HCT116 (cell line): ENCODE measurements around the gene SLC34A1. TPM values are rescaled to one million over a fixed set of nuclear protein-coding genes. Genes with fewer than 3 reads are reported as not detected.

Source experiments
- ATAC-seq: fragments of 200-7000 bp; cut with Tn5 transposase; 2 replicates; pipeline ENCODE4 v1.9.1; 2020; ENCODE audit warnings: mild to moderate bottlenecking, moderate library complexity
- BruUV-seq: library from RNA; stranded (reverse); fragments of 400-500 nt; replicated peaks from 2 replicates; lab custom pipeline; 2021; lab: Mats Ljungman, UMichigan
- CTCF ChIA-PET: fragments of 300-600 bp; sonication (Branson Sonifier 250); formaldehyde crosslinking; loops from one replicate; lab custom pipeline; 2021; ENCODE audit warnings: antibody characterized with exemption; lab: Charles Lee
- POLR2A ChIA-PET: fragments of 300-600, 350-600 bp; sonication (Branson Sonifier 250); formaldehyde crosslinking; loops from one replicate; lab custom pipeline; 2021; ENCODE audit warnings: antibody characterized with exemption; lab: Charles Lee
- RAD21 ChIA-PET, 2 experiments: fragments of 300-600 bp; sonication (Branson Sonifier 250); formaldehyde crosslinking; loops; one replicate each; lab custom pipeline; 2023; ENCODE audit warnings: low total read pairs in 2 of 2; ENCODE audit not compliant: uncharacterized antibody in 2 of 2, unreplicated experiment in 2 of 2, low non-redundant PET in 1 of 2; lab: Charles Lee
- DNase-seq: peaks from one replicate; pipeline ENCODE4 v3.0.0-alpha.2; 2010; ENCODE audit warnings: low read depth, low spot score
- H2AFZ ChIP-seq: fragments of 200-600 bp; shearing (Covaris generic), sonication (generic); 2 replicates; pipeline ENCODE4 v1.6.1; 2017; ENCODE audit warnings: low read depth, mixed run types, mixed read lengths, antibody characterized with exemption, low read length; ENCODE audit not compliant: poor library complexity, severe bottlenecking
- H3K27ac ChIP-seq: 2 replicates; pipeline ENCODE4 v1.5.1; 2012; ENCODE audit warnings: low read depth, low read length
- H3K27me3 ChIP-seq: fragments of 200-600 bp; sonication (generic); 2 replicates; pipeline ENCODE4 v1.6.1; 2016; ENCODE audit warnings: mixed run types, low read length, mixed read lengths; ENCODE audit not compliant: insufficient read depth
- H3K36me3 ChIP-seq, 2 experiments: fragments of 200-500 bp in 1 of 2; fragments of 200-600 bp in 1 of 2; sonication (Bioruptor generic) in 1 of 2; sonication (generic) in 1 of 2; 2 replicates each; pipeline versions ENCODE4 v1.5.1 to v1.6.1; 2014 to 2016; ENCODE audit warnings: low read length in 2 of 2, inconsistent platforms in 1 of 2, mixed read lengths in 1 of 2, mixed run types in 1 of 2; ENCODE audit not compliant: insufficient read depth in 2 of 2, control insufficient read depth in 1 of 2
- H3K4me1 ChIP-seq, 2 experiments: fragments of 200-600 bp in 1 of 2; sonication (generic) in 1 of 2; 2 replicates each; pipeline versions ENCODE4 v1.5.1 to v1.6.1; 2012 to 2017; ENCODE audit warnings: low read length in 2 of 2, inconsistent platforms in 1 of 2, mild to moderate bottlenecking in 1 of 2, mixed read lengths in 1 of 2, mixed run types in 1 of 2, moderate library complexity in 1 of 2; ENCODE audit not compliant: insufficient read depth in 2 of 2, control insufficient read depth in 1 of 2
- H3K4me2 ChIP-seq: fragments of 200-600 bp; sonication (generic); 2 replicates; pipeline ENCODE4 v1.6.1; 2017; ENCODE audit warnings: mixed run types, low read length, mixed read lengths
- H3K4me3 ChIP-seq, 2 experiments: fragments of 200-600 bp in 1 of 2; sonication (generic) in 1 of 2; replicated peaks in 1 of 2; 2 replicates each; pipeline ENCODE4 v1.5.1; 2011 to 2016; ENCODE audit warnings: low read length in 2 of 2, control low read depth in 1 of 2, low read depth in 1 of 2, mild to moderate bottlenecking in 1 of 2, mixed read lengths in 1 of 2, mixed run types in 1 of 2
- H3K79me2 ChIP-seq: fragments of 200-600 bp; sonication (generic); 2 replicates; pipeline ENCODE4 v1.6.1; 2017; ENCODE audit warnings: mild to moderate bottlenecking, mixed run types, low read length, moderate library complexity, mixed read lengths; ENCODE audit not compliant: insufficient read depth
- H3K9ac ChIP-seq: fragments of 200-600 bp; sonication (generic); 2 replicates; pipeline ENCODE4 v1.6.1; 2016; ENCODE audit warnings: low read length, mixed read lengths
- H3K9me2 ChIP-seq: fragments of 200-600 bp; sonication (generic), shearing (Covaris generic); 2 replicates; pipeline ENCODE4 v1.6.1; 2017; ENCODE audit warnings: mixed run types, mild to moderate bottlenecking, moderate library complexity; ENCODE audit not compliant: insufficient read depth
- H3K9me3 ChIP-seq, 2 experiments: fragments of 200-500 bp in 1 of 2; fragments of 200-600 bp in 1 of 2; sonication (Bioruptor generic) in 1 of 2; sonication (generic) in 1 of 2; 2 replicates each; pipeline ENCODE4 v1.6.1; 2014 to 2017; ENCODE audit warnings: low read length in 2 of 2, mixed read lengths in 2 of 2, inconsistent platforms in 1 of 2, low read depth in 1 of 2, mild to moderate bottlenecking in 1 of 2, mixed run types in 1 of 2, moderate library complexity in 1 of 2; ENCODE audit not compliant: control insufficient read depth in 1 of 2, insufficient read depth in 1 of 2
- H4K20me1 ChIP-seq: fragments of 200-600 bp; sonication (generic), shearing (Covaris generic); 2 replicates; pipeline ENCODE4 v1.6.1; 2017; ENCODE audit warnings: mixed run types, mild to moderate bottlenecking, moderate library complexity; ENCODE audit not compliant: insufficient read depth
- CEBPB ChIP-seq: IDR thresholded peaks from 2 replicates; pipeline ENCODE4 v1.6.1; 2012; ENCODE audit warnings: low read depth
- ELF1 ChIP-seq: IDR thresholded peaks from 2 replicates; pipeline ENCODE4 v1.6.1; 2012; ENCODE audit warnings: low read depth, borderline replicate concordance
- FOSL1 ChIP-seq: IDR thresholded peaks from 2 replicates; pipeline ENCODE4 v1.6.1; 2012; ENCODE audit warnings: low read depth
- JUND ChIP-seq: IDR thresholded peaks from 2 replicates; pipeline ENCODE4 v1.6.1; 2012
- POLR2A ChIP-seq: IDR thresholded peaks from 2 replicates; pipeline ENCODE4 v1.7.0; 2011; ENCODE audit warnings: borderline replicate concordance; ENCODE audit not compliant: insufficient read depth, insufficient read length; ENCODE audit errors: extremely low read depth
- POLR2AphosphoS5 ChIP-seq: IDR thresholded peaks from 2 replicates; pipeline ENCODE4 v1.6.1; 2011; ENCODE audit warnings: mild to moderate bottlenecking, low read depth, low read length, moderate library complexity
- RAD21 ChIP-seq: IDR thresholded peaks from 2 replicates; pipeline ENCODE4 v1.6.1; 2012; ENCODE audit warnings: low read depth, mild to moderate bottlenecking
- REST ChIP-seq: IDR thresholded peaks from 2 replicates; pipeline ENCODE4 v1.6.1; 2012; ENCODE audit warnings: low read depth
- SIN3A ChIP-seq: IDR thresholded peaks from 2 replicates; pipeline ENCODE4 v1.6.1; 2012; ENCODE audit warnings: low read depth
- TCF7L2 ChIP-seq: IDR thresholded peaks from 2 replicates; pipeline ENCODE4 v1.7.0; 2011; ENCODE audit warnings: borderline replicate concordance, inconsistent platforms; ENCODE audit not compliant: insufficient read depth, insufficient read length; ENCODE audit errors: extremely low read depth
- ZBTB33 ChIP-seq: IDR thresholded peaks from 2 replicates; pipeline ENCODE4 v1.6.1; 2011; ENCODE audit warnings: mild to moderate bottlenecking, low read length, moderate library complexity; ENCODE audit not compliant: insufficient replicate concordance; ENCODE audit errors: extremely low read depth
- ZNF274 ChIP-seq: fragments of 200-500 bp; sonication (Bioruptor generic); IDR thresholded peaks from 2 replicates; pipeline ENCODE4 v1.6.1; 2014; ENCODE audit warnings: mild to moderate bottlenecking, low read depth, low read length, inconsistent platforms
- intact Hi-C: fragments of 100-400 bp; cut with micrococcal nuclease; formaldehyde crosslinking; loops from 2 replicates; pipeline ENCODE4 v1.10.0; 2022
- total RNA-seq: library from RNA; stranded (reverse); gene quantifications from one replicate; pipeline ENCODE4 v1.2.1, GENCODE V29; 2021; ENCODE audit not compliant: unreplicated experiment

The SLC34A1 gene
- total RNA-seq, 1 experiment from 2014 or later, result not detected

- H3K4me3 ChIP-seq, result peak overlapping the region; percentile 55 to 86
- H4K20me1 ChIP-seq, result peaks cover 3% of the 10 kb centered on the region; the same call in 1 of the 2 replicates
- ChIA-PET POLR2A (interaction anchor here (1.1 to 2.4 kb wide), 4 partner anchors 9 to 94 kb away, joined by 4 to 10 read pairs (median 6); partner anchors contain the start of genes GRK6, LMAN2 and PDLIM7), RAD21 (interaction anchor here in 1 of 2 experiments (1.0 to 1.5 kb wide), 2 partner anchors 41 to 55 kb away, joined by 3 to 5 read pairs; no protein-coding TSS in a partner anchor), CTCF (interaction anchor here (0.8 to 6.3 kb wide), 5 partner anchors 9 to 62 kb away, joined by 3 to 53 read pairs (median 5); partner anchors contain the start of gene GRK6)
- DNase-seq, result no peak
- peak overlapping the region; percentile 99 for H3K9ac ChIP-seq
- H3K27me3 ChIP-seq, result no peaks in the 10 kb centered on the region
- peaks cover 0 to 17% of the 10 kb centered on the region in 2 experiments; a peak in 2 of 4 replicates for H3K36me3 ChIP-seq
- peaks cover 9 to 56% of the 10 kb centered on the region in 2 experiments for H3K4me1 ChIP-seq
- intact Hi-C loops, result no loop called here
- H3K79me2 ChIP-seq, result peaks cover 69% of the 10 kb centered on the region
- peak overlapping the region; percentile 95 for H3K27ac ChIP-seq
- H3K9me3 ChIP-seq, result no peaks in the 10 kb centered on the region
- TF ChIP-seq FOSL1, result no peak
- TF ChIP-seq RAD21, result no peak
- TF ChIP-seq TCF7L2, result no peak
- no peak for TF ChIP-seq CEBPB
- no peak for TF ChIP-seq REST
- TF ChIP-seq SIN3A, result no peak
- no peak for TF ChIP-seq ZNF274
- no peak for TF ChIP-seq JUND
- TF ChIP-seq POLR2AphosphoS5, result no peak
- TF ChIP-seq ELF1, result no peak
- no peak for TF ChIP-seq ZBTB33
- TF ChIP-seq POLR2A, result no peak
- BruUV-seq, result no TSS peak
- no peaks in the 10 kb centered on the region for H3K9me2 ChIP-seq
- no peak for ATAC-seq
- peak overlapping the region; percentile 99 for H3K4me2 ChIP-seq
- H2AFZ ChIP-seq, result no peak overlapping the region
These were observed 61.6 kb downstream of the SLC34A1 start for GRCh38 chr5:177445917-177446199.
